ENCODE measurements around the gene RPL39. TPM values are rescaled to one million over a fixed set of nuclear protein-coding genes. Genes with fewer than 3 reads are reported as not detected.

RPL39 gene
- total RNA-seq, 2 experiments from 2014 or later, result 1,775 to 1,899 TPM

- no peaks in the 10 kb centered on the region for H3K9me3 Mint-ChIP-seq (ENCODE audit: insufficient read depth)
- ATAC-seq (no peak), DNase-seq (no peak)
- H3K27me3 Mint-ChIP-seq (ENCODE audit: low read depth), result no peaks in the 10 kb centered on the region
- H3K27ac Mint-ChIP-seq, result no peak overlapping the region
- POLR2A ChIA-PET, result no interaction called here
- peaks cover 35% of the 10 kb centered on the region for H3K4me1 Mint-ChIP-seq (ENCODE audit: low read depth)
- H3K36me3 Mint-ChIP-seq (ENCODE audit: low read depth), result no peaks in the 10 kb centered on the region
- CTCF ChIA-PET, result no interaction called here
- H3K4me3 Mint-ChIP-seq, result no peak overlapping the region
These were observed 31.2 kb downstream of the RPL39 start for GRCh38 chrX:119760026-119760877.

DNA sequence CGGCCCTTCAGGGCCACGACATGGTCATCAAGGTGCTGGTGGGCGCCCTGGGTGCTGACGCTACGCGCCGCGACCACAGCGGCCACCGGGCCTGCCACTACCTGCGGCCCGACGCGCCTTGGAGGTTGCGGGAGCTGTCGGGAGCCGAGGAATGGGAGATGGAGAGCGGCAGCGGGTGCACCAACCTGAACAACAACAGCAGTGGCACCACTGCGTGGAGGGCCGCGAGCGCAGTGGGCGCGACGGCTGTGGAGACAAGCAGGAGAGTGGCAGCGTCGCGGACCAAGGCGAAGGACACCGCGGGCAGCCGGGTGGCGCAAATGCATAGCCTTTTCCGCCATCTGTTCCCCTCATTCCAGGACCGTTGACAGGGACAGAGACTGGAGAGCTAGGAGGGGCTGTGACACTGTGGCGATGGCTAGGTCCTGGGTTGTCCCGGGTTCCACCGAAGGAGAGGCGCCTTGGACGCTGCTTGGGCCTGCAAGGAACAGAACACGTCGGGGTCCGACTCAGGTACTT is 32.1 kb downstream of the RPL39 start:
- Mint-ChIP-seq H3K27ac (no peak overlapping the region), H3K36me3 (ENCODE audit: low read depth) (no peaks in the 10 kb centered on the region), H3K4me1 (ENCODE audit: low read depth) (peaks cover 45% of the 10 kb centered on the region), H3K4me3 (peak overlapping the region; percentile 58), H3K9me3 (ENCODE audit: insufficient read depth) (no peaks in the 10 kb centered on the region), H3K27me3 (ENCODE audit: low read depth) (no peaks in the 10 kb centered on the region)
- ChIA-PET CTCF (interaction anchor here (0.6 to 3.5 kb wide), 9 partner anchors 13 to 242 kb away, joined by 3 to 17 read pairs (median 4); partner anchors contain the start of gene UBE2A), POLR2A (interaction anchor here (3.4 to 6.6 kb wide), 2 partner anchors 32 to 68 kb away, joined by 19 to 48 read pairs; partner anchors contain the start of genes RPL39 and SEPTIN6)
- DNase-seq (no peak), ATAC-seq (no peak)

GRCh38 chrX:119758731-119759247 is 32.6 kb downstream of the RPL39 start:
- Mint-ChIP-seq H3K4me1 (ENCODE audit: low read depth) (peaks cover 50% of the 10 kb centered on the region), H3K27me3 (ENCODE audit: low read depth) (no peaks in the 10 kb centered on the region), H3K4me3 (peak overlapping the region; percentile 58), H3K36me3 (ENCODE audit: low read depth) (no peaks in the 10 kb centered on the region), H3K9me3 (ENCODE audit: insufficient read depth) (no peaks in the 10 kb centered on the region), H3K27ac (no peak overlapping the region)
- DNase-seq (peak; percentile 35), ATAC-seq (peak; percentile 43)
- ChIA-PET POLR2A (interaction anchor here (1.1 to 6.6 kb wide), 3 partner anchors 33 to 112 kb away, joined by 3 to 48 read pairs (median 19); partner anchors contain the start of genes NDUFA1, RNF113A, RPL39 and SEPTIN6), CTCF (interaction anchor here (0.6 to 3.5 kb wide), 11 partner anchors 13 to 243 kb away, joined by 3 to 17 read pairs (median 3); partner anchors contain the start of genes SEPTIN6 and UBE2A)

GRCh38 chrX:119757979-119758730 is 33.3 kb downstream of the RPL39 start, which contains the start of gene SOWAHD:
Gene SOWAHD, plus strand, starts transcription at chrX:119758588. Its CDS starts 80 bp downstream, at chrX:119758668.
- Mint-ChIP-seq H3K4me1 (ENCODE audit: low read depth) (peaks cover 54% of the 10 kb centered on the region), H3K27me3 (ENCODE audit: low read depth) (no peaks in the 10 kb centered on the region), H3K36me3 (ENCODE audit: low read depth) (no peaks in the 10 kb centered on the region), H3K4me3 (peak within 1 kb of the TSS; percentile 68), H3K9me3 (ENCODE audit: insufficient read depth) (no peaks in the 10 kb centered on the region), H3K27ac (peak within 1 kb of the TSS; percentile 98)
- ATAC-seq, result peak; percentile 25
- peak; percentile 33 for DNase-seq
- CTCF ChIA-PET, result interaction anchor here (0.6 to 3.5 kb wide), 15 partner anchors 17 to 275 kb away, joined by 3 to 17 read pairs (median 4); partner anchors contain the start of genes SEPTIN6 and UBE2A
- POLR2A ChIA-PET, result interaction anchor here (1.1 to 6.6 kb wide), 4 partner anchors 34 to 113 kb away, joined by 3 to 48 read pairs (median 12); partner anchors contain the start of genes NDUFA1, RNF113A, RPL39 and SEPTIN6

DNA sequence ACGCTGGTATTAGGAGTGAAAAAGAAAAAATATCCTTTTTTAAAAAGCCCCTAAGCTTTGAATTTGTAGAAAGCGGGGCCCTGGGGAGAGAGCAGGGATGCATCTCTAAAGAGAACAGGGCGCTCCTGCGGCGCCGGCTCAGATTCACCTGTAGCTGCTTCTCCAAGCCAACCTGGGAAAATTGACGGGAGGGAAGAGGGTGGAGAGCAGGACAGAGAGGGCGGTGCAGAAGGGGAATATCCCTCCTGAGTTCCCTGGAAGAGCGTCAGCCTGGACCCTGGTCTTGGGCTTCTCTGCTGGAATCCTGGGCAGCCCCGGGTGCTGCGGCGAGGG is 33.8 kb downstream of the RPL39 start:
- no peaks in the 10 kb centered on the region for H3K27me3 Mint-ChIP-seq (ENCODE audit: low read depth)
- DNase-seq (no peak), ATAC-seq (no peak)
- ChIA-PET CTCF (interaction anchor here (0.7 to 3.5 kb wide), 10 partner anchors 18 to 275 kb away, joined by 3 to 17 read pairs (median 4); no protein-coding TSS in a partner anchor), POLR2A (interaction anchor here (1.3 to 6.6 kb wide), 4 partner anchors 34 to 75 kb away, joined by 4 to 48 read pairs (median 12); partner anchors contain the start of genes RPL39 and SEPTIN6)
- peak overlapping the region; percentile 98 for H3K27ac Mint-ChIP-seq
- no peaks in the 10 kb centered on the region for H3K36me3 Mint-ChIP-seq (ENCODE audit: low read depth)
- H3K9me3 Mint-ChIP-seq (ENCODE audit: insufficient read depth), result no peaks in the 10 kb centered on the region
- peak overlapping the region; percentile 68 for H3K4me3 Mint-ChIP-seq
- peaks cover 57% of the 10 kb centered on the region for H3K4me1 Mint-ChIP-seq (ENCODE audit: low read depth)

GRCh38 chrX:119756926-119757635 is 34.3 kb downstream of the RPL39 start:
- peak overlapping the region; percentile 98 for H3K27ac Mint-ChIP-seq
- H3K27me3 Mint-ChIP-seq (ENCODE audit: low read depth), result no peaks in the 10 kb centered on the region
- POLR2A ChIA-PET, result interaction anchor here (0.8 to 6.6 kb wide), 6 partner anchors 30 to 115 kb away, joined by 3 to 48 read pairs (median 5); partner anchors contain the start of genes NDUFA1, RNF113A, RPL39 and SEPTIN6
- peaks cover 57% of the 10 kb centered on the region for H3K4me1 Mint-ChIP-seq (ENCODE audit: low read depth)
- H3K9me3 Mint-ChIP-seq (ENCODE audit: insufficient read depth), result no peaks in the 10 kb centered on the region
- no peaks in the 10 kb centered on the region for H3K36me3 Mint-ChIP-seq (ENCODE audit: low read depth)
- ATAC-seq (no peak), DNase-seq (peak; percentile 37)
- CTCF ChIA-PET, result interaction anchor here (0.7 to 3.5 kb wide), 8 partner anchors 18 to 274 kb away, joined by 3 to 17 read pairs (median 4); no protein-coding TSS in a partner anchor
- peak overlapping the region; percentile 73 for H3K4me3 Mint-ChIP-seq

- Mint-ChIP-seq H3K27me3 (ENCODE audit: low read depth) (no peaks in the 10 kb centered on the region), H3K9me3 (ENCODE audit: insufficient read depth) (no peaks in the 10 kb centered on the region), H3K4me1 (ENCODE audit: low read depth) (peaks cover 57% of the 10 kb centered on the region), H3K27ac (peak overlapping the region; percentile 98), H3K36me3 (ENCODE audit: low read depth) (no peaks in the 10 kb centered on the region), H3K4me3 (peak overlapping the region; percentile 73)
- DNase-seq (peak; percentile 84), ATAC-seq (peak; percentile 72)
- CTCF ChIA-PET, result interaction anchor here (0.6 to 3.5 kb wide), 9 partner anchors 19 to 130 kb away, joined by 3 to 16 read pairs (median 4); partner anchors contain the start of gene SEPTIN6
- POLR2A ChIA-PET, result interaction anchor here (0.7 to 6.6 kb wide), 8 partner anchors 29 to 115 kb away, joined by 4 to 48 read pairs (median 8); partner anchors contain the start of genes NDUFA1, RNF113A, RPL39 and SEPTIN6
These were observed 35.4 kb downstream of the RPL39 start for GRCh38 chrX:119755981-119756533.

- ChIA-PET CTCF (interaction anchor here (0.7 to 2.3 kb wide), 20 partner anchors 9 to 263 kb away, joined by 3 to 14 read pairs (median 4); partner anchors contain the start of genes NKRF, RPL39 and SEPTIN6), POLR2A (interaction anchor here (0.6 to 6.6 kb wide), 6 partner anchors 25 to 179 kb away, joined by 3 to 48 read pairs (median 8); partner anchors contain the start of genes RPL39, SEPTIN6 and UBE2A)
- Mint-ChIP-seq H3K4me1 (ENCODE audit: low read depth) (peaks cover 54% of the 10 kb centered on the region), H3K9me3 (ENCODE audit: insufficient read depth) (no peaks in the 10 kb centered on the region), H3K27ac (peak overlapping the region; percentile 98), H3K4me3 (peak overlapping the region; percentile 31), H3K36me3 (ENCODE audit: low read depth) (no peaks in the 10 kb centered on the region), H3K27me3 (ENCODE audit: low read depth) (no peaks in the 10 kb centered on the region)
- ATAC-seq (peak; percentile 34), DNase-seq (peak; percentile 77)
These were observed 37.7 kb downstream of the RPL39 start for GRCh38 chrX:119753639-119754257.

- POLR2A ChIA-PET, result interaction anchor here (0.6 to 6.6 kb wide), 4 partner anchors 25 to 97 kb away, joined by 3 to 48 read pairs (median 8); partner anchors contain the start of genes RPL39 and SEPTIN6
- Mint-ChIP-seq H3K9me3 (ENCODE audit: insufficient read depth) (no peaks in the 10 kb centered on the region), H3K27ac (peak overlapping the region; percentile 98), H3K4me1 (ENCODE audit: low read depth) (peaks cover 54% of the 10 kb centered on the region), H3K27me3 (ENCODE audit: low read depth) (no peaks in the 10 kb centered on the region), H3K4me3 (no peak overlapping the region), H3K36me3 (ENCODE audit: low read depth) (no peaks in the 10 kb centered on the region)
- DNase-seq, result no peak
- no peak for ATAC-seq
- CTCF ChIA-PET, result interaction anchor here (0.8 to 2.3 kb wide), 10 partner anchors 8 to 262 kb away, joined by 3 to 14 read pairs (median 4); partner anchors contain the start of genes NKRF and RPL39
These were observed 38.4 kb downstream of the RPL39 start for GRCh38 chrX:119753001-119753400.
